ENCODE results near the gene CREBL2.
A peak's percentile ranks its signal among the peaks of the same experiment; 100 is the strongest.
"Not testable (repeated sequence)": the region's sequence is repeated elsewhere in the genome, so short reads cannot be mapped to it uniquely, and the experiment has no call there.

CREBL2 gene

DNA sequence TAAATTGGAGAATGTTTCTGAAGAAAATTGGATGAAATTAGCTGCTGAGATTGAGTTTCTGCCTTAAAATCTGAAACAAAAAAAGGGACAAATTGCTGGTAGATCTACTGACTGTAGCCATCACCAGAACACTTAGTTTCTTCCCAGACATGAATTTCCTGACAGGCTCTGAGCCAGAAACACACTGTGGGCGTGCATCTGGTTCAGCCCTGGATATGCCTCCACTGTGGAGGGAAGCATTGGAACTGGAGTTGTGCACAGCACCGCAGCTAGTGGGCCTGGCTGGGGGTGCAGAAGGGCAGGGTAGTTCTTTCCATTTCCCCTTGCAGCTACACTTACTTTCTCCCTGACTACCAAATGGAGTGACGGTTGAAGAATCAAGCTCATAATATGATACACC is 31.2 kb downstream of the CREBL2 start:
- no peak for DNase-seq

DNA sequence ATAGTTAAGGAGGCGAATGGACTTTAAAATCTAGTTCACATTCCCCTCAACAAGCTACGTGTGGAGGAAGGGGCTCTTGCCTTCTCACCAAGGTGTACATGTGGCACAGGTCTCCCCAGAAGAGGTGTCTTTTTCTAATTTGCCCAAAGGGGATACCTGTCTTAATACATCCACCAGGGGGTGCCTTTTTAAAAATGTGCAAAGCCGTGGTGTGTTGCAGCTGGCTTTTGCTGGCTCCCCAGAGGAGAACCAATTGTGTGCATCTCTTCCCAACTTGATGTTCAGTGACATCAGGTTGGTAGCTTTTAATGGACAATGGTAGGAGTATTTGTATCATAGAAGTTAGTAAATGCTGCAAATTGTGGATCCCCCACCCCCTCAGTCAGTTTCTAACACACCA is 33.8 kb downstream of the CREBL2 start:
- peak; percentile 7 to 11 for DNase-seq

DNA sequence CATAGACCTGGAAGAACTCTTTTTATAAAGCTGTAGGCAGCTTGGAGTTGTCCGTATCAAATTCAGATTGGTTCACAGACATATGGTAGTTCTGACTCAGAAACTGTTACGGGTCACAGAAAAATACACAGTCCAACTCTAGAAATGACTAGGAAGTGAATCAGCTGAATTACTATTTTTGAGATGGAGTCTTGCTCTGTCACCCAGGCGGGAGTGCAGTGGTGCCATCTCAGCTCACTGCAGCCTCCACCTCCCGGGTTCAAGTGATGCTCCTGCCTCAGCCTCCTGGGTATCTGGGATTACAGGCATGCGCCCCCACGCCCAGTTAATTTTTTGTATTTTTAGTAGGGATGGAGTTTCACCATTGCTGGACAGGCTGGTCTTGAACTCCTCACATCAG is 34.3 kb downstream of the CREBL2 start:
- not testable (repeated sequence) for DNase-seq

DNA sequence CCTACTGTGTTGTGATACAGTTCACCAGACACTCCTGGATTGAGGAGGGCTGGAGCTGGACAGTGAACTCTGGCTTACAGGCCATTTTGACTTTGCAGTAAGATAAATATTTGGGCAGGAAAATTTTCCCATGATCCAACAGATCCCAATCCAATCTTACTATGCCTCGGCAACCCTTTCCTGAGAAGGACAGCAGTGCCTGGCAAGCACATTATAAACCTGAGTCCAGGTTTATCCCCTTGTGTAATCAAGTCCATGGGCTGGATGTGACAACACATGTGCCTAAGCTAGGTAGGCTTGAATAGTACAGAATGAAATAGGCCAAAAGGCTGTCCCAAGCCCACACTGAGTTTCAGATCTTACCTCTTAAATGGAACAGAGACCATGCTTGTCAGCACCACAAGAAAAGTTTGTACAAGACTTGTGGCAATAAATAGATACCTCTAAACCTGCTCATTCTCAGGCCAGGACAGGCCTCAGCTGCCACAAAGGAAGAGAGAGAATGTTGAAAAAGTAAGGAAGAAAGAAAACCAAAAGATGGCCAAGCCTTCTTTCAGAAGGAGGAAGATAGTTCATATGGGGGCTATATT is 34.9 kb downstream of the CREBL2 start:
- no peak for DNase-seq

DNA sequence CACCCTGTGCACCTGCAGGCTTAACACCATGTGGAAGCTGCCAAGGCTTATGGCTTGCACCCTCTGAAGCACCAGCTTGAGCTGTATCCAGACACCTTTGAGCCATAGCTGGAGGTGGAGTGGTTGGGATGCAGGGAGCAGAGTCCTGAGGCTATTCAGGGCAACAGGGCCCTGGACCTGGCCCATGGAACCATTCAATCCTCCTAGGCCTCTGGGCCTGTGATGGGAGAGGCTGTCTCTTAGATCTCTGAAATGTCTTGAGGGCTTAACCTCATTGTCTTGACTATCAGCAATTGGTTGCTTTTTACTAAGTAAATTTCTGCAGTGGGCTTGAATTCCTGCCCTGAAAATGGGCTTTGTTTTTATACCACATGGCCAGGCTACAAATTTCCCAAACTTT is 36.6 kb downstream of the CREBL2 start:
- DNase-seq: no peak

DNA sequence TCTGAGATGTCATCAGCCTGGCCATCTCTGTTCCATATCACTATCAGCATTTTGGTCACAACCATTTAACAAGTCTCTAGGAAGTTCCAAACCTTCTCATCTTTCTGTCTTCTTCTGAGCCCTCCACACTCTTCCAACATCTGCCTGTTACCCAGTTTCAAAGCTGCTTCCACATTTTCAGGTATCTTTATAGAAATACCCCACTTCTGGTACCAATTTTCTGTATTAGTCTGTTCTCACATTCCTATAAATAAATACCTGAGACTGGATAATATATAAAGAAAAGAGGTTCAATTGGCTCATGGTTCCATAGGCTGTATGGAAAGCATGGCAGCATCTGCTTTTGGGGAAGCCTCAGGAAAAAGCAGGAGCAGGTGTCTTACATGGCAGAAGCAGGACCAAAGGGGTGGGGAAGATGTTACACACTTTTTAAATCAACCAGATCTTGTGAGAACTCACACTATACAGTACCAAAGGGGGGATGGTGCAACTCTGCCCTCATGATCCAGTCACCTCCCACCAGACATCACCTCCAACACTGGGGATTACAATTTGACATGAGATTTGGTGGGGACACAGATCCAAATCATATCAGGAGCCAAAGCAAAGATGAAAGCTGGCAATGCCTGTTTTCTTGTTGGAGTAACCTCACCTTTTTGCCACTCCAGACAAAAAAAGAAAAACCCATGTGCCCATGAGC is 37.4 kb downstream of the CREBL2 start:
- DNase-seq: no peak

DNA sequence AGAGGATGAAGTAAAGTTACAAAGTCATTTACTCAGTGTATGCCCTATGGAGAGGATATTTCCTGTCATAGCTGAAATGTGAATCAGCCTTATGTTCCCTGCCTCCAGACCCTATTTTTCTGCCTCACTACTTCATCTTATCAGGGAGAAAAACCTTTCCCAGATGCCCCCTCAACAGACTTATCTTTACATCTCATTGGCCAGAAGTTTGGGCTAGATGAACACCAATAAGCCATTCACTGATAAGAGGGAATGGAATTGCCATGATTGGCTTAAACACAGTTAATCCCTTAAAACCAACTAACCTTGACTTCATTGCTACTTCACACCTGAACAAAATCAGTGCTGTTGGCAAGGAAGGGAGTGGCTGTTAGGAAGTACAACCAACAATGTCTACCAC is 40.1 kb downstream of the CREBL2 start:
- DNase-seq: no peak

DNA sequence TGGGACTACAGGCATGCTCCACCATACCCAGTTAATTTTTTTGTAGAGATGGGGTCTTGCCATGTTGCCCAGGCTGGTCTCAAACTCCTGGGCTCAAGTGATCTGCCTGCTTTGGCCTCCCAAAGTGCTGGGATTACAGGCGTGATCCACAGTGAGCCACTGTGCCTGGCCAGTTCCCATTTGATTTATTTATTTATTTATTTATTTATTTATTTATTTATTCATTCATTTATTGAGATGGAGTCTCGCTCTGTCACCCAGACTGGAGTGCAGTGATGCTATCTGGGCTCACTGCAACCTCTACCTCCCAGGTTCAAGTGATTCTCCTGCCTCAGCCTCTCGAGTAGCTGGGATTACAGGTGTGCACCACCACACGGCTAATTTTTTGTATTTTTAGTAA is 41.0 kb downstream of the CREBL2 start:
- not testable (repeated sequence) for DNase-seq

DNA sequence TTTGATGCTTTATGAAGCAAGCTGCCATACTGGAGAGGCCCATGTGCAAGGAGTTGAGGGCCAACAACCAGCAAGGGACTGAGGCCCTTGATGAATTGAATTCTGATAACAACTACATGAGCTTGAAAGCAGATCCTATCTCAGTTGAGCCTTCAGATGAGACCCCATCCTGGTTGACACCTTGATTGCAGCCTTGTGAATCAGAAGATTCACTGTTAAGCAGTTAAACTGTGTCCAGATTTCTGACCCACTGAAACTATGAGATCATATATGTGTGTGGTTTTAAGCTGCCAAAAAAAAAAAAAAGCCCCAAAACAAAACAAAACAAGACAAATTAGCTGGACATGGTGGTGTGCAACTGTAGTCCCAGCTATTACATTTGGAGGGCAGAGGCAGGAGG is 42.2 kb downstream of the CREBL2 start:
- DNase-seq: no peak

DNA sequence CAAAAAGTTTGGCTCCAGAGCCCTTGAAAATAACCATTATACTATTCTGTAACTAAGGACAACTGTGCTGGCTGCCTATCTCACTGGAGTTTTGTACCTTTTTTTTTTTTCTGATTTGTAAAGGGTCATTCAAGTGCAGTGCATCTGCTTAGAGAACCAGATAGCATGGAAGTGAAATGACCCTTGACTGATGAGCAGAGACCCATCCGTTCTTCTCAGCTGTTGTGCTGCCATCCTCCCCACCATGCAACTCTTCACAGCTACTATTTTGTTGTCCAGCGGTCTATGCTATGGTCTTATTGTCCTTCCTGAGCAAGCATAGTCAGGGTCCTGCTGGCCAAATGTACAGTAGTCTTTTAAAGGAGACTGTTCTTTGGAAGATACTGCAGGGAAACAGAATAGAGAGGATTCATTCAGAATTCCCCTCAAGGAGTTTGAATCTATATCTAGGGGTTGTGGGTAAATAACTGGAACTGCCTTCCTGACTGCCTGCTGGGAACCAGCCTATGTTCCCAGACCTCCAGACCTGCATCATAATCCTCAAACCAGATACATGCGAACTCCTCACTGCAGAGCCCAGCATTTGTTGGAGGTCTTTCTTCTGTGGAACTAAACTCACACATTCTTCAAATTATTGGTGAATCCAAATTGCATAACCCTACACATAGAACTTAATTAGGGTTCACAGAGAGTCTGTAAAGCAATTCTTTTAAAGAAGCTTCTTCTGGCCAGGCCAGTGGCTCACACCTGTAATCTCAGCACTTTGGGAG is 43.2 kb downstream of the CREBL2 start:
- no peak for DNase-seq

DNA sequence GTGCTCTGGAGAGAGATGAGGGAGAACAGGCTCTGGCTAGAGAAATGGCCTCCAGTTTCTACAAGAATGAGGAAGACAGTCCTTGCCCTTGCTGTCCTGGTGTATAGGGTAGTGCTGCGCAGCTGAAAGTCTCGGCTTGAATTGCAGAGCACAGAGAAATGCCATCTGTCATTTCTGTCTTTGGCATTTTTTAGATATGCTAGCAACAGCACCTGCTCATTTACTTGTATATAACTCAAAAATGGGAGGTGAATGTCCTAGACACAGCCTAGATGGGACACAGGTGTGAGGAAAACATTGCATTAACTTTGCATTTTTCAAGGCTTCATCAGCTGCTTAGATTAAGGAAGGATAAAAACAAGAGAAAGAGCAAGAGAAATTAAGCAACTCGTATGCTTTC is 48.5 kb downstream of the CREBL2 start:
- no peak for DNase-seq

DNA sequence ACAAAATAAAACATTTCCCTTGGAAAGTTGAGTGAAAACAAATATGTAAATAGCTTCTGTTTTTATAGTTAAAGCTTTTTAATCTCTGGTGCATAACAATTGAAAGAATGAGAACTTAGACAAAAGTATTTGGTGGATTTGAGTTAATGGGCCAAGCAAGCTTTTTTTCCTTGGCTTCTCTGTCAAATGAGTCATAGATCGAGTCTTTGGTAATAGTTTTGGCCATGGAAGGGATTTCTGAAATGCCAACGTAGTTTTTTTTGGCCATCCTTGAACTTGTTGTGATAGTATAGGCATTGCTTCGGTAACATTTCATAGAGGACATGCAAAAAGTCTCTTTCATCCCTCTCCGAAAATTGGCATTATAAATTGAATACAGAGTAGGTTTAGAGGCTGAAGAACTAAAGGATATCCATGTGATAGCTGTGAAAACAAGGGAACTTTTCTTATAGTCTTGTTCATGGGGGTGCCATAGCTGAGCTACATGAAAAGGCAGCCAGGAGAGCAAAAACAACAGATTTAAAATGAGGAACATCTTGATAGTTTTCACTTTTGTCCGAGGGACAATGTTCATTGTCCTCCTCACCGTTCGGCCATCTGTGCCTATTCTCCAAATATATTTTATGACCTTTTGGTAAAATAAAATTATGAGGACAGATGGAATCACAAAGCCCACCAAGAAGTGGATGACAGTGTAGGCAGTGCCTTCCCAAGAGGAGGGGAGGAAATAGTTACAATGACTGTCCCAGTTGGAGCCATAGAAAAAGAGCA is 49.6 kb downstream of the CREBL2 start:
- no peak for DNase-seq

DNA sequence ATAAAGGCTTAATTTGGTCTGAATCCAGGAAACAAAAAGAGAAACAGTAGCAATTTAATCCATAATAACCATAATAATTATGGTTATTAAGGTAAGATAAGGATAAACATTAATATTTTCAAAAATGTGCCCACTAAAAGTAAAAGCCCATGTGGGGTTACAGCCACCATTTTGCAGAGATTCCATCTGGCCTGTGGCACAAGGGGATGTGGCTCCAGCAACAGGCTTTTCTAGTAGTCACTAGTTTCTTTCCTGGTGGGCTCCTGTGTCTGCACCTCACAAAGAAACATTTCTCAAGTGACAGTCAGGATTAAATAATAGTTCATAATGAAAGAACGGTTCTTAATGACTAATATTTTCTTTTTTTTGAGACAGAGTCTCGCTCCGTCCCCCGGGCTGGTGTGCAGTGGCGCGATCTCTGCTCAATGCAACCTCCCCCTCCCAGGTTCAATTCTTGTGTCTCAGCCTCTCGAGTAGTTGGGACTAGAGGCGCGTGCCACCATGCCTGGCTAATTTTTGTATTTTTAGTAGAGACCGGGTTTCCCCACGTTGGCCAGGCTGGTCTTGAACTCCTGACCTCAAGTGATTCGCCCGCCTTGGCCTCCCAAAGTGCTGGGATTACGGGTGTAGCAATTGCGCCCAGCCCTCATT is 52.1 kb downstream of the CREBL2 start:
- no peak for DNase-seq

DNA sequence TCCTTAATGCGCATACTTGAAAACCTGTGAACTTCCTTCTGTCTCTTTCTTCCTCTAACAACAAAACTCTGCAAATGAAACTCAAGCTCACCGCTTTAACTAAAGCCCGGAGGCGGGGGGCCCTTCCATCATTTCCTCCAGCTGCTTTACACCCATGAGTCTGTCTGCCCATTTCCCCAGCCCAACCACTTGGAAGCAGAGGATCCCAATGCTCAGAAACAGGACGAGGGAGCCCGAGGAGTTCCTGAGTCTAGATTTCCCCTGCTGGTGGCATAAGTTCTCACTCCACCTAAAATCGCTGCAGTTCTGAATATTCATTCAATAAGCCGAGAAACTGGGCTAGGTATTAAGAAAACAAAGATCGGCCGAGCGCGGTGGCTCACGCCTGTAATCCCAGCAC is 53.5 kb downstream of the CREBL2 start:
- no peak for DNase-seq

DNA sequence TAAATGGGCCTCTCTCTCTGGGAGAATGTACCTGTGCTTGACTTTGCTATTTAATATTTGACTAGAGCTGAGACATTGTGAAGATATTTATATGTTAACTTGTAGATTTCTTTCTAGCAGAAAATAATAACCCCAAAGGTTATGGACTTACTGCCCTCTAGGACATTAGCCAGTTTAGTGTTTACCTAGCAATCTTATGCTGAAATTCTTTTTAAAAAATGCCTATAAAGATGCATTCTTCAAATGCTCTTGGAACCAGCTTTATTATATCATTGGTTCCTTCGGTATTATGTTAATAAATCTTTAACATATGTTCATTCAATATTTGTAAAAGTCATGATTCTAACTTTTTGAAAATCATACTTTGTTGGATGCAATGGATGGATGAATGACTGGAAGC is 56.3 kb downstream of the CREBL2 start:
- no peak for DNase-seq

DNA sequence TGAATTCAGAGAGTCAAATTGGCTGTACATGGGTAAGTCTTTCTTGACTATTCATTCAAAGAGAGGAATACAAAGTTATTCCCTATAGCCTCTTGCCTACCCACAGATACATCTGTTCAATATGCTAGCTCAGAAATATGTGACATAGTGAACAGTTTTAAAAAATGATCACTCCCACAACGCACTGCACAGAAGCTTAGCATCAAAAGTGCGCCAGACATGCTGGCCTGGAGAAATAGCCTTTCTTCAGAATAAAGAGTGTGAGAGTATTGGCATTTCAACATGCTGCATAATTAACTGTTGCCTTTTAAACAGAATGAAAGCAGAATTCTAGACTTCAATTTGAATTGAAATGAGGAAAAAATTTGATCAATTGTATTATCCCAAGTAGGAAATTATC is 57.3 kb downstream of the CREBL2 start:
- DNase-seq: no peak

DNA sequence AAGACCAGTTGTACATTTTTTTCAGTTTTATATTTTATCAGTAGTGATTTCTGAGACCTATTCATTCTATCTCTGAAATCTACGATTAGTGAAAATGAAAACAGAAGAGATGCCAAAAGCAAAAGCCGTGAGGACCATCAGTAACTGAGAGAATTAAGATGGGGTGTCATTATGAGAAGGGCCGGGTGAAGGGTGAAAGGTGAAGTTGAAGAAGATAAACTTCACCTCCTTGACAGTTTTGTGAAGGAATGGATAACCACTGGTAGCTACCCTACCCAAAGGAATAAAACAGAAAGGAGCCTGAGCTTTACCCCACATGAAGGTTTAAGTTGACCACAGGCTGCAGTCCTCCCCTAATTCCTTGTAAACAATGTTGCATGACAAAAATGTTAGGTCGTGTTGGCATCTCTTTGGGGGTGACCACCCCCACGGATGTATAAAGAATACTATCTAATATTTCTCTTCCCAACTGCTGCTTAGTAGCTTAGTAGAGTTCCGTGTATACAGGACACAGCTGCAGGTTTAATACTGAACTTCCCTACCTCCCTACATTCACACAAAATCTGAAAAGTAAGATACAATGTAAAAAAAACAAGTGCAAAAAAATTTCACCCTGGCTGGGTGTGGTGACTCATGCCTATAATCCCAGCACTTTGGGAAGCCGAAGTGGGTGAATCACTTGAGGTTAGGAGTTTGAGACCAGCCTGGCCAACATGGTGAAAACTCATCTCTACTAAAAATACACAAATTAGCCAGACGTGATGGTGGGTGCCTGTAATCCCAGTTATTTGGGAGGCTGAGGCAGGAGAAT is 60.4 kb downstream of the CREBL2 start:
- no peak for DNase-seq

DNA sequence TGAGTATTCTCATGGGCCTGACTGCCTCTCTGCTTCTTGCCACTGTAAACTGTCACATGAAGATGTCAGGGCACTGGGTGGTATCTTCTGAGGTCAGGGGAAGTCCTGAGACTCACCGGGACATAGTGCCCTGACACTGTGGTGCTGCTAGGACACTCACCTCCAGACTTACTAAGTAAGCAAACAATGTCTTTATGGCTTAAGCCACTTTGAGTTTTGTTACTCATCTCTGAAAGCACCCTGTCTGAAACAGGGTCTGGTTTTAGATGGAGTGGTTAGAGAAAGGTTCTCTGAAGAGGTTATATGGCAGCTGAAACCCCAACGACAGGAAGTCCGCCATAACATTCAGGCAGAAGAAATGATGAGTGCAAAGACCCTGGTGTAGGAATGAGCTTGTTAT is 61.6 kb downstream of the CREBL2 start:
- DNase-seq: no peak

DNA sequence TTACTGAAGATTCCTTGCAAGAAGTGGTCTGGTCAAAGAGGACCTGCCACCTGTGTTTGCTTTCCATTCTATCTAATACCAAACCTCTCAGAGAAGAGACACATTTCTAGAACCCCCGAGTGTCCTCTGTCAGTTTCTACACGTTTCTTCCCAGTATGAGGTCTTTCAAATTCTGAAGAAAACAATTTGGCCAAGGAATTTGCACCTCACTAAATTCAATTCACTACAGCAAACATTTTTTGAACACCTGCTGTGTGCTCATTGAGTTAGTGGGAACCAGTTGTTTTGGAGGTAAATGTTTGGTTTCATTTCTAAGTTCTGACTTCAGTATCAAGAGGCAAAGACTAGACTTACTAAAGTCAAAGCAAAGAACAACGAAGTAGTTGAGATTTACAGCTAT is 64.9 kb downstream of the CREBL2 start:
- no peak for DNase-seq

DNA sequence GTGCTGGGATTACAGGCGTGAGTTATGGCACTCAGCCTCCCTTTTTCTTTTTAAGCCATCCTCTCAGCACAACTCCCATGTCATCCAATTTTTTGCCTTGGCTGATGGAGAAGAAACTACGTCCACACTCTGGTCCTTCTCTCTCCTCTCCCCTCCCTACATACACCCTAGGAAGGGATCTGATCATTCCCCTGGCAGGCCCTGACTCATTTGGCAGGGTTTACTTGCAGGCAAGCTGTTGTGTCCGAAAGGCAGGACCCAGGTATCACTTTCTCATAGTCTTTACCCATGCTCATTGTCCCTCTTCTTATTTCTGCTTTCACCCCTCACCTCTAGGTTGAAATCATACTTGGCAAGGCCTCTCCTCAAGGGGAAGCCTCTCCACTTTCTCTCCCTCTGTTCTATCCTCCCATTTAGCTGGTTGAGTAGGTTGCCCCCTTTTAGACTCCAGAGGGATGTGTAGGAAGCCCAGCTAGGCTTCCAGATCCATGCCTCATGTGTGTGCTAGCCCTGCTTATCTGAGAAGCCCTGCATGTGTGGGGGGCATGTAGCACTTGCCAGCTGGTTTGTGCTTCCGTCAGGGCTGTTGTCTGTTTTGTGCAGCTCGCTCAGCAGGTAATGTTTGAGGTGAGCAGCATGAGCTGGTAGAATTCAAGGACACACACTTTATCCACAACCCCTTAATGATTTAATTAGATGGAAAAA is 69.5 kb downstream of the CREBL2 start:
- no peak for DNase-seq

DNA sequence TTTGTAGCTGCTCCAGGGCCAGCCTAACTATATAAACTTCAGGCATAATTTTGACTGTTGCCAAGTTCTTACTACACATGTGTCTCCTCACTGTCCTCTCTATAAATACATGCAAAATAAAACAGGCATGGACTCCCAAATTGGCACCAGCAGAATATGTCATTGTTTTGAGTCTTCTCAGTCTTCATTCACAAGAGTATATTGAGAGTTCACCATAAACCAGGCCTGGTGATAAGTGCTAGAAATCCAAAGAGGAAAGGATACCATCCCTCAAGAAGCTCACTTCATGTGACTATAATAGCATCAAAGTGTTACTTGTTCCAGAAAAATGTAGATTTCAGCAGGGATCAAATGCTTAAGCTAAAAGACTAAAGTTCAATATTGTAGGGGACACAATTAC is 70.6 kb downstream of the CREBL2 start:
- no peak for DNase-seq
